HCT116 (cell line): ENCODE data around the gene INSR. TPM values are rescaled to one million over a fixed set of nuclear protein-coding genes. Genes with fewer than 3 reads are reported as not detected.

Experiments
- ATAC-seq: fragments of 200-7000 bp; cut with Tn5 transposase; 2 replicates; pipeline ENCODE4 v1.9.1; 2020; ENCODE audit warnings: mild to moderate bottlenecking, moderate library complexity
- BruUV-seq: library from RNA; stranded (reverse); fragments of 400-500 nt; replicated peaks from 2 replicates; lab custom pipeline; 2021; lab: Mats Ljungman, UMichigan
- CTCF ChIA-PET: fragments of 300-600 bp; sonication (Branson Sonifier 250); formaldehyde crosslinking; loops from one replicate; lab custom pipeline; 2021; ENCODE audit warnings: antibody characterized with exemption; lab: Charles Lee
- POLR2A ChIA-PET: fragments of 300-600, 350-600 bp; sonication (Branson Sonifier 250); formaldehyde crosslinking; loops from one replicate; lab custom pipeline; 2021; ENCODE audit warnings: antibody characterized with exemption; lab: Charles Lee
- RAD21 ChIA-PET, 2 experiments: fragments of 300-600 bp; sonication (Branson Sonifier 250); formaldehyde crosslinking; loops; one replicate each; lab custom pipeline; 2023; ENCODE audit warnings: low total read pairs in 2 of 2; ENCODE audit not compliant: uncharacterized antibody in 2 of 2, unreplicated experiment in 2 of 2, low non-redundant PET in 1 of 2; lab: Charles Lee
- DNase-seq: peaks from one replicate; pipeline ENCODE4 v3.0.0-alpha.2; 2010; ENCODE audit warnings: low read depth, low spot score
- H2AFZ ChIP-seq: fragments of 200-600 bp; shearing (Covaris generic), sonication (generic); 2 replicates; pipeline ENCODE4 v1.6.1; 2017; ENCODE audit warnings: low read depth, mixed run types, mixed read lengths, antibody characterized with exemption, low read length; ENCODE audit not compliant: poor library complexity, severe bottlenecking
- H3K27ac ChIP-seq: 2 replicates; pipeline ENCODE4 v1.5.1; 2012; ENCODE audit warnings: low read depth, low read length
- H3K27me3 ChIP-seq: fragments of 200-600 bp; sonication (generic); 2 replicates; pipeline ENCODE4 v1.6.1; 2016; ENCODE audit warnings: mixed run types, low read length, mixed read lengths; ENCODE audit not compliant: insufficient read depth
- H3K36me3 ChIP-seq, 2 experiments: fragments of 200-500 bp in 1 of 2; fragments of 200-600 bp in 1 of 2; sonication (Bioruptor generic) in 1 of 2; sonication (generic) in 1 of 2; 2 replicates each; pipeline versions ENCODE4 v1.5.1 to v1.6.1; 2014 to 2016; ENCODE audit warnings: low read length in 2 of 2, inconsistent platforms in 1 of 2, mixed read lengths in 1 of 2, mixed run types in 1 of 2; ENCODE audit not compliant: insufficient read depth in 2 of 2, control insufficient read depth in 1 of 2
- H3K4me1 ChIP-seq, 2 experiments: fragments of 200-600 bp in 1 of 2; sonication (generic) in 1 of 2; 2 replicates each; pipeline versions ENCODE4 v1.5.1 to v1.6.1; 2012 to 2017; ENCODE audit warnings: low read length in 2 of 2, inconsistent platforms in 1 of 2, mild to moderate bottlenecking in 1 of 2, mixed read lengths in 1 of 2, mixed run types in 1 of 2, moderate library complexity in 1 of 2; ENCODE audit not compliant: insufficient read depth in 2 of 2, control insufficient read depth in 1 of 2
- H3K4me2 ChIP-seq: fragments of 200-600 bp; sonication (generic); 2 replicates; pipeline ENCODE4 v1.6.1; 2017; ENCODE audit warnings: mixed run types, low read length, mixed read lengths
- H3K4me3 ChIP-seq, 2 experiments: fragments of 200-600 bp in 1 of 2; sonication (generic) in 1 of 2; replicated peaks in 1 of 2; 2 replicates each; pipeline ENCODE4 v1.5.1; 2011 to 2016; ENCODE audit warnings: low read length in 2 of 2, control low read depth in 1 of 2, low read depth in 1 of 2, mild to moderate bottlenecking in 1 of 2, mixed read lengths in 1 of 2, mixed run types in 1 of 2
- H3K79me2 ChIP-seq: fragments of 200-600 bp; sonication (generic); 2 replicates; pipeline ENCODE4 v1.6.1; 2017; ENCODE audit warnings: mild to moderate bottlenecking, mixed run types, low read length, moderate library complexity, mixed read lengths; ENCODE audit not compliant: insufficient read depth
- H3K9ac ChIP-seq: fragments of 200-600 bp; sonication (generic); 2 replicates; pipeline ENCODE4 v1.6.1; 2016; ENCODE audit warnings: low read length, mixed read lengths
- H3K9me2 ChIP-seq: fragments of 200-600 bp; sonication (generic), shearing (Covaris generic); 2 replicates; pipeline ENCODE4 v1.6.1; 2017; ENCODE audit warnings: mixed run types, mild to moderate bottlenecking, moderate library complexity; ENCODE audit not compliant: insufficient read depth
- H3K9me3 ChIP-seq, 2 experiments: fragments of 200-500 bp in 1 of 2; fragments of 200-600 bp in 1 of 2; sonication (Bioruptor generic) in 1 of 2; sonication (generic) in 1 of 2; 2 replicates each; pipeline ENCODE4 v1.6.1; 2014 to 2017; ENCODE audit warnings: low read length in 2 of 2, mixed read lengths in 2 of 2, inconsistent platforms in 1 of 2, low read depth in 1 of 2, mild to moderate bottlenecking in 1 of 2, mixed run types in 1 of 2, moderate library complexity in 1 of 2; ENCODE audit not compliant: control insufficient read depth in 1 of 2, insufficient read depth in 1 of 2
- H4K20me1 ChIP-seq: fragments of 200-600 bp; sonication (generic), shearing (Covaris generic); 2 replicates; pipeline ENCODE4 v1.6.1; 2017; ENCODE audit warnings: mixed run types, mild to moderate bottlenecking, moderate library complexity; ENCODE audit not compliant: insufficient read depth
- ATF3 ChIP-seq: IDR thresholded peaks from 2 replicates; pipeline ENCODE4 v1.6.1; 2012
- CBX3 ChIP-seq: IDR thresholded peaks from 2 replicates; pipeline ENCODE4 v1.6.1; 2012; ENCODE audit warnings: low read depth
- CEBPB ChIP-seq: IDR thresholded peaks from 2 replicates; pipeline ENCODE4 v1.6.1; 2012; ENCODE audit warnings: low read depth
- EGR1 ChIP-seq: IDR thresholded peaks from 2 replicates; pipeline ENCODE4 v1.6.1; 2012; ENCODE audit warnings: low read depth
- ELF1 ChIP-seq: IDR thresholded peaks from 2 replicates; pipeline ENCODE4 v1.6.1; 2012; ENCODE audit warnings: low read depth, borderline replicate concordance
- JUND ChIP-seq: IDR thresholded peaks from 2 replicates; pipeline ENCODE4 v1.6.1; 2012
- POLR2A ChIP-seq: IDR thresholded peaks from 2 replicates; pipeline ENCODE4 v1.7.0; 2011; ENCODE audit warnings: borderline replicate concordance; ENCODE audit not compliant: insufficient read depth, insufficient read length; ENCODE audit errors: extremely low read depth
- POLR2AphosphoS5 ChIP-seq: IDR thresholded peaks from 2 replicates; pipeline ENCODE4 v1.6.1; 2011; ENCODE audit warnings: mild to moderate bottlenecking, low read depth, low read length, moderate library complexity
- RAD21 ChIP-seq: IDR thresholded peaks from 2 replicates; pipeline ENCODE4 v1.6.1; 2012; ENCODE audit warnings: low read depth, mild to moderate bottlenecking
- REST ChIP-seq: IDR thresholded peaks from 2 replicates; pipeline ENCODE4 v1.6.1; 2012; ENCODE audit warnings: low read depth
- SP1 ChIP-seq: IDR thresholded peaks from 2 replicates; pipeline ENCODE4 v1.6.1; 2012; ENCODE audit warnings: low read depth
- TCF7L2 ChIP-seq: IDR thresholded peaks from 2 replicates; pipeline ENCODE4 v1.7.0; 2011; ENCODE audit warnings: borderline replicate concordance, inconsistent platforms; ENCODE audit not compliant: insufficient read depth, insufficient read length; ENCODE audit errors: extremely low read depth
- YY1 ChIP-seq: IDR thresholded peaks from 2 replicates; pipeline ENCODE4 v1.6.1; 2011; ENCODE audit warnings: low read length, low read depth, moderate library complexity, mild to moderate bottlenecking; ENCODE audit not compliant: insufficient replicate concordance; ENCODE audit errors: extremely low read depth
- ZFX ChIP-seq: fragments of 450-650 bp; IDR thresholded peaks from 2 replicates; pipeline ENCODE4 v1.6.1; 2017
- ZNF274 ChIP-seq: fragments of 200-500 bp; sonication (Bioruptor generic); IDR thresholded peaks from 2 replicates; pipeline ENCODE4 v1.6.1; 2014; ENCODE audit warnings: mild to moderate bottlenecking, low read depth, low read length, inconsistent platforms
- intact Hi-C: fragments of 100-400 bp; cut with micrococcal nuclease; formaldehyde crosslinking; loops from 2 replicates; pipeline ENCODE4 v1.10.0; 2022
- total RNA-seq: library from RNA; stranded (reverse); gene quantifications from one replicate; pipeline ENCODE4 v1.2.1, GENCODE V29; 2021; ENCODE audit not compliant: unreplicated experiment
- TF ChIP-seq, protein P1 (sequence below): IDR thresholded peaks from 2 replicates; pipeline ENCODE4 v1.6.1; 2012

INSR gene
- total RNA-seq, 1 experiment from 2014 or later, result 25.4 TPM

DNA sequence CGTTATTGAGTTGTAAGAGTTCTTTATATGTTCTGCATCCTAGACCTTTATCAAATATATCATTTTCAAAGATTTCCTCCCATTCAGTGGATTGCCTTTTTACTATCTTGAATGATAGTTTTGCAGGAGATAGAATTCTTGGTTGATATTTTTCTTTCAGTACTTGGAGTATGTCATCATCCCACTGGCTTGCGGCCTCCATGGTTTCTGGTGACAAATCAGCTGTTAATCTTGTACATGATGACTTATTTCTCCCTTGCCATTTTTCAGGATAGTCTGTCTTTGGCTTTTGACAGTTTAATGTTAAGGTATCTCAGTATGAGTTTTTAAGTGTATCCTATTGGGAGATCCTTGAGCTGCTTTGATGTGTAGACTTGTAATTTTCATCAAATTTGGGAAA is 216.2 kb downstream of the INSR start:
- Histone ChIP-seq H3K27ac (no peak overlapping the region), H3K27me3 (no peaks in the 10 kb centered on the region), H3K79me2 (0 out of 2 replicates have a peak, but pooled peaks cover 4% of the 10 kb centered on the region), H3K4me1 (no peaks in the 10 kb centered on the region), H3K9me3 (peaks cover 46 to 47% of the 10 kb centered on the region in 2 experiments; a peak in 3 of 4 replicates), H3K4me3 (no peak overlapping the region), H4K20me1 (no peaks in the 10 kb centered on the region), H3K9ac (no peak overlapping the region), H3K4me2 (no peak overlapping the region), H3K9me2 (no peaks in the 10 kb centered on the region), H3K36me3 (peaks cover 68 to 86% of the 10 kb centered on the region in 2 experiments), H2AFZ (no peak overlapping the region)
- TF ChIP-seq SP1 (no peak), TCF7L2 (no peak), ZNF274 (no peak), JUND (no peak), EGR1 (no peak), ATF3 (no peak), CBX3 (peak; percentile 69; the same call in 1 of the 2 replicates)
- ATAC-seq, result no peak
- no peak for DNase-seq
- RAD21 ChIA-PET, result no interaction called here
- intact Hi-C loops, result no loop called here
- BruUV-seq, result no TSS peak
- POLR2A ChIA-PET, result interaction anchor here (0.6 kb wide), 1 partner anchor 9 kb away, joined by 3 read pairs; the partner anchor contains the start of gene ZNF557
- CTCF ChIA-PET, result no interaction called here

DNA sequence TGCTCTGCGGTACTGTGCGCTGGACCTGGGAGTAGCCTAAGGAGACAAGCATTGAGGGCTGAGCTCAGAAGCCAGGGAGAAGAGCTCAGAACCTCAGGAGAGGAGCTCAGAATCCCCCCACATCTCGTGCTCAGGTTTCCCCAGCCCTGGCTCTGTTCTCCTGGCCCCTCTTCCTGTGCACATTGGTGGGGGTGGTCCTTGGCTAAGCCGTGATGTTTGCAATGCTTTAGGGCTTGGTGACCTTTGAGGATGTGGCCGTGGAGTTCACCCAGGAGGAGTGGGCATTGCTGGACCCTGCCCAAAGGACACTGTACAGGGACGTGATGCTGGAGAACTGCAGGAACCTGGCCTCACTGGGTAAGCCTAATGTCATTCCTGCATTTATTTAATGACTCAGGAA is 218.1 kb downstream of the INSR start:
- no TSS peak for BruUV-seq
- H2AFZ ChIP-seq, result no peak overlapping the region
- H3K9me3 ChIP-seq, result peaks cover 27 to 28% of the 10 kb centered on the region in 2 experiments; a peak in 3 of 4 replicates
- DNase-seq (no peak), ATAC-seq (no peak)
- peaks cover 61 to 79% of the 10 kb centered on the region in 2 experiments for H3K36me3 ChIP-seq
- no peaks in the 10 kb centered on the region for H4K20me1 ChIP-seq
- peaks cover 6% of the 10 kb centered on the region; the same call in 1 of the 2 replicates for H3K79me2 ChIP-seq
- H3K4me3 ChIP-seq, result no peak overlapping the region
- H3K9ac ChIP-seq, result no peak overlapping the region
- POLR2A ChIA-PET, result no interaction called here
- no peaks in the 10 kb centered on the region for H3K4me1 ChIP-seq
- intact Hi-C loops, result no loop called here
- RAD21 ChIA-PET, result no interaction called here
- no peaks in the 10 kb centered on the region for H3K27me3 ChIP-seq
- no peaks in the 10 kb centered on the region for H3K9me2 ChIP-seq
- H3K27ac ChIP-seq, result no peak overlapping the region
- no peak overlapping the region for H3K4me2 ChIP-seq
- CTCF ChIA-PET, result no interaction called here
- no peak for TF ChIP-seq CBX3
- no peak for TF ChIP-seq YY1
- no peak for TF ChIP-seq ELF1
- no peak for TF ChIP-seq RAD21
- TF ChIP-seq REST, result no peak
- TF ChIP-seq POLR2A, result no peak
- TF ChIP-seq POLR2AphosphoS5, result no peak
- TF ChIP-seq, protein P1, sequence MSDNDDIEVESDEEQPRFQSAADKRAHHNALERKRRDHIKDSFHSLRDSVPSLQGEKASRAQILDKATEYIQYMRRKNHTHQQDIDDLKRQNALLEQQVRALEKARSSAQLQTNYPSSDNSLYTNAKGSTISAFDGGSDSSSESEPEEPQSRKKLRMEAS, result no peak
- no peak for TF ChIP-seq SP1
- no peak for TF ChIP-seq CEBPB
- TF ChIP-seq TCF7L2, result no peak
- no peak for TF ChIP-seq ZFX
- TF ChIP-seq EGR1, result no peak
